ENCODE results near the gene GPX3.

Gene GPX3

DNA sequence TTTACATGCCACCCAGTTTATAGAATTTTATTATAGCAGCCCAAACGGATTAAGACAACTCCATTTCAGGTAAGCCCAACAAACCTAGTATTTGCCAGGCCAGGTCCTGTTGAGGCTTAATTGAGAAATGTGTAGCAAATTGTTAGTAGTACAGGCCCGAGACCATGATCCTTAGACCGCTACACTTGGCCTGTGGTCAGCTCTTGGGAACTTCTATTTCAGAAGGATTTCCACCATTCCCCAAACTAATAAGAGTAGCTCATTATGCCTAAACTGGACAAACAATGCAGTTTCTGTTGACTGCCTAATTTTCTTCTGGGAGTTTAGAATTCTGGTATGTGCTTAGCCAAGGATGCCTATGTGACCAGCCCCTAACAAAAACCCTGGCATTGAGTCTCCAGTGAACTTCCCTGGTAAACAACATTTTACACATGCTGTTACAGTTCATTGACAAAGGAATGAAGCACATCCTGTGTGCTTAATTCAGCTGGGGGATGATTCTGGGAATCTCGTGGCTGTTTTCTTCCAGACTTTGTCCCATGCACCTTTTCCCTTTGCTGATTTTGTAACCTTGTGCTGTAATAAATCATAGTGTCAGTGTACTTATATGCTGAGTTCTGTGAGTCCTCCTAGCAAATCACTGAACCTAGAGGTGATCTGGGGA, 5.6 kb upstream of the GPX3 start:
- no peak for DNase-seq

DNA sequence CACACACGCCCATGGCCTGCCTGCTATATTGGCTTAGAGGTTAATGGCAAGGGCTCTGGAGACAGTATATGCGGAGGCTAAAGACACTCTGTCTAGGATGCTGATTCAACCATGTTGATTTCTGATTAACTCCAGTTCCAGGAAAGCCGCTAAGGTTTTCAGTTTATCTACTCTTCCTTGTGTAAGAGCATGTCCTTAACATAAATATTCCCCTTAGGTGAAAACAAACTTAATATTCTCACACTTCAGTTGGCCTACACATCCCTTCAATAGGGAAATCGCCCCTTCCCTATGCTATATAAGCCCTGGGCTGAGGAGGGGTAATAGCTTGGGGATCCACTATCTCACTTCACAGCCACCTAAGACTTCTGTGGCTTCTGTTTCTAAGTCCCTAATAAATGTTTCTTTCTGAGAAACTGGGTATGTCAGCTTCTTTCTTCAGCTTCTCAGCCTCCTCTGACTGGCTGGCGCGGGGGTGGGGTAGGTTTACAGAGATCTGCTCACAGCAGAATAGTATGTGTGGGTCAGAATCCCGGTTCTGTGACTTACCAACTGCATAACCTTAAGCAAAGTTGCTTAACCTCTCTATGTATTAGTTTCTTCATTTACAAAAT, 4.3 kb upstream of the GPX3 start:
- DNase-seq: peak; percentile 23

- DNase-seq: peak; percentile 64
These were observed 3.7 kb upstream of the GPX3 start for GRCh38 chr5:151016700-151017099.

DNA sequence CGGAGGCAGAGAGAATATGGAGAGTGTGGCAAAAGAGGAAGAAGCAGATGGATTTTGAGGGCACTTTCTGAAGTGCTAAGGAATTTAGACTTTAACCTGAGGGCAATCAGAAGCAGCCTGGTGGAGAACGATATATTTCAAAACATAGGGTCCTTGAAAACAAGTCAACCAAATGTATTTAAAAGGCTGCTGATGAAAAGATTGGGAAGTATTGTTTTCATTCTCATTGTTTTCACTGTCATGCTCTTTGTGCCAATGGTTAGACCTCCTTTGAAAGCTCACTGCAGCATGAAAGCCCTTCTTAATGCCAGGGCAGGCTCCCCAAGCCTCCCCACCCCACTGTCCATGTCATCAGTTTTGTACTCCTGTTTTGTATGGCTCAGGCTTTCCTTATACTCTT, 2.5 kb upstream of the GPX3 start:
- DNase-seq: no peak

GRCh38 chr5:151018846-151019245, 1.5 kb upstream of the GPX3 start:
- no peak for DNase-seq

DNA sequence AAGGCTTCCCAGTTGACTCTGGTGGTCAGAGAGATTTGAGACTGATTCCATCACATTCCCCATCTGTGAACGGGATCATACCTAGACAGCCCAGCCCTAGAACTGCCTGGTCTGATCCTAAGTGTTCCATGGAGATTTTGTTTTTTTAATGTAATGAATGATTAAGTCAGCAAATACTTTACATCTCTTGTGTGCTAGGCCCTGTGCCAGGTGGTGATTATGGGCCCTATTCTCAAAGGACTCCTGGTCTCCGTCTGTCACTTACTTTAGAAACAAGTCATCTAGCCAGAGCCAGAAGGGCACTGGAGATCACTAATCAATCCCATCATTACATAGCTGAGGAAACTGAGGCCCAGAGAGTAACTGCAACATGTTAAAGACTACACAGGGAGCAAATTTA, 1.1 kb upstream of the GPX3 start:
- DNase-seq: no peak

GRCh38 chr5:151021746-151022145, 1.4 kb downstream of the GPX3 start:
- no peak for DNase-seq

DNA sequence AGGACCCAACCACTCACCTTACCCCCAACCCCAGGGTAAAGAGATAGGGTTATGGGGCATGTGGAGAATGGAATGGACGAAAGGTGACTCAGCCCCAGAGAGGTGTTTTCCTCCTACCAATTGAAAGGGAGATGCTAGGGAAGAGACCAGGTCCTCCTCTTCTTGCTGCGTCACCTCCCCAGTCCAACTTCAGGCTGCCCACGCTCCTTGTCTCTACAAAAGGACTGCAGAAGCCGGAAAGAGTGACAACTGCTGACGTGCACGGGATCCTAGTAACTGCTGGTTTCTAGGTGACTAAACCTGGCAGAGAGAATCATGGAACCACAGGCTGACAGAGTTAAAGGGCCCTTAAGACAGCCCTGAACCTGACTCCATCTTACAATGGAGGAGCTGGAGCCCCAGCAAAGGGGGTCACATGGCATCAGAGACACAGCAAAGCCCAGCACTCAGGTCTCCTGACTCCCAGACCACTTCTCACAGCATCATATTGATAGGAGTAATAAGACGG, 2.2 kb downstream of the GPX3 start:
- no peak for DNase-seq

GRCh38 chr5:151023047-151023615, 2.7 kb downstream of the GPX3 start:
- peak; percentile 75 for DNase-seq

DNA sequence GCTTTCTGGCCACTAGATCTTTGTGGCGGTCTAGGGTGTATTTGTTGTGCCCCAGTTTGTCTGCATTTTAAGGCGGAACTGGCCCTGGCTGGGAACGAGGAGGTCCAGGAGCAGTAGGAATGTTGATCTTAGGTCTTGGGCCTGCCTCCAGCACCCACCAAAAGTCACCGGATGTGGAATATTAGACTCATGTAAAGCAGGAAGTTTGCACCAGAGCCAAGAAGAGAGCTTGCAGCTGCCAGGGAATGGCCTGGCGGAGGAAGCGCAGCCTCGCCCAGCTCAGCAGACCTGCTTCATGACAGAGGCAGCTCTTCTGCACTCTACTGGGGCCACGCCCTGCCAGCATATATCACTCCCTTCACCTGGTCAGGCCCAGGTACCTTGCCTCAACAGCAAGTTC, 3.3 kb downstream of the GPX3 start:
- peak; percentile 10 for DNase-seq

GRCh38 chr5:151024440-151025249, 4.3 kb downstream of the GPX3 start:
- no peak for DNase-seq

- DNase-seq: no peak
These were observed 4.8 kb downstream of the GPX3 start for GRCh38 chr5:151025250-151025606.

GRCh38 chr5:151026088-151026487, 5.7 kb downstream of the GPX3 start:
- DNase-seq: no peak

GRCh38 chr5:151026679-151027078, 6.3 kb downstream of the GPX3 start:
- no peak for DNase-seq

GRCh38 chr5:151027961-151028479, 7.6 kb downstream of the GPX3 start:
- DNase-seq: no peak

- no peak for DNase-seq
These were observed 8.3 kb downstream of the GPX3 start for GRCh38 chr5:151028717-151029116.

DNA sequence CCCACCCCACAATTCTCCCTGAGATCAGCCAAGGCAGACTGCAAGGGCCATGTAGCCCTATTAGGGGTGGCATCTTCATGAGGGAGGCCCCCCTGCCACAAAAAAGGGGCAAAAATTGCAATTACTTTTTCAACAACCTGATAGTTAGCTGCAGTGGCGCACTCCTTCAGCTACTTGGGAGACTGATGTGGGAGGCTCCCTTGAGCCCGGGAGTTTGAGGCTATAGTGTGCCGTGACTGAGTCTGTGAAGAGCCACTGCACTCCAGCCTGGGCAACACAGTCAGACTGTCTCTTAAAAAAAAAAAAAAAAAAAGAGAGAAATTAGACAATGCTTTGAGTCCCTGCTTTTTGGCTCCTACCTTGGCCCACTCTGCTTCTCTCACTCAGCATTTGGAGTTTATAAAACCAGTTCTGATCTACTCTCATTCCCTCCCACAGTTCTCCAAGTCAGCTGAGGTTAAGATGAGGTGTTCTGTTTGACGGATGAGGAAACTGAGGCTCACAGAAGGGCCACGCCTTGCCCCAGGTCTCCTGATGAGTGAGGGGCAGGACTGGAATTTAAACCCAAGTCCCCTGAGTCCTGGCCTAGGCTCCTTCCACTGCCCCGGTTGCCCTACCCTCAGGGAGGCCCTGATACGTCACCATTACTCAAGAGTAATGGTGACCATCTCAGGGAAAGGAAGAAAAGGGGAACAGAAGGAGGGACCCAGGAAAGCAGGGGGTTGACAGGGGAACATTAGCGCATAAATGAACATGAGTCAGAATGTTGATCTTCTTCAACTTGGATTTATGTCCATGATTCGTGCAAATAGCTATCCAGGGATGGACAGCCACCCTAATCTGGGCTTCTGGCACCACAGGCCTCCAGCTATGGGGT, 9.0 kb downstream of the GPX3 start:
- no peak for DNase-seq

GRCh38 chr5:151030056-151030336, 9.6 kb downstream of the GPX3 start:
- no peak for DNase-seq

- no peak for DNase-seq
These were observed 10.0 kb downstream of the GPX3 start for GRCh38 chr5:151030379-151030778.

DNA sequence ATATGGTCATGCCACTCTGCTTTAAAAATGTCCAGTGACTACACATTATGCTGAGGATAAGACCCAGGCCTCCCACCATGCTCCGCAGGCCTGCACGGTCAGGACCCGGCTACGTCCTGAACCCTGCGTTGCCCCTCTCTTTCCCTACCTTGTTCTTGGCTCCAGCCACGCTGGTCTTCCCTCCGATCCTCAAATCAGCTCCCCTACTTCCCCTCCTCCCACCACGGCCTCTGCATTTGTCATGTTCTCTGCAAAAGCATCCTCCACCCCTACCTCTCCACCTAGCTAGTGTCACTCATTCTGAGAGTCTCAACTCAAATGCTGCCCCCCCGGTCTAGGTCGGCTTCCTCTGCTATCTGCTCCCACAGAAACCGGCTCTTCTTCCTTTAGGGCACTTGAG, 11.2 kb downstream of the GPX3 start:
- no peak for DNase-seq

DNA sequence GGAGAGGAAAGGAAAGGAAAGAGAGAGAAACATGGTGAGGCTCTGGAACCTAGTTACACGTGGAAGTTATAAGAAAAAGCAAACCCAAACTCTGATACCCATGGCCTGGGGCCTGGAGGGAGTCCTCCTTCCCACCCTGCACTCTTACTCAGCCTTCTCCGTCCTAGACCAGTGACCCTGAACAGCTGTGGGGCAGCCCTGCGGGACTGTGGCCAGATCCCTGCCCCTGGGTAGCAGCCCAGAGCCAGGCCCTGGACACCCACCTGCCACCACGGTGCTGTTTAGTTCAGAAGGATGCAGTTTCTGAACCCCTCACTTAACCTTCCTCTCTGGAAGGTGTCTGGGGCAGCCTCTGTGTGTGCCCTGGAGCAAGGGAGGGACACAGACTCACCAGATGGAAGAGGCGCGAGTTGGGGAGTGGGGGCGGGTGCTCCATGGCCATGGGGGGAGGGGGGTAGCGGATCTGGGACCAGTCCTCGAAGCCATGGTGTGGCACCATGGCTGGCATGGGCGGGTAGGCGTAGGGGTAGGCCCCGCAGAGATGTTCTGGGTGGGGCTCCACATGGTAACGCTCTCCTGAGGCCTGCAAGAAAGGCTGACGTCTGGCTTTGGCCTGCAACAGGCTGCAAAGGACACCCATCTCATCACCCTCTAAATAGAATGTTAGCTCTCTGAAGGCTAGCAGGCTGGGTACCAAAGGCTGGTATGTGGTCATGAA, 13.0 kb downstream of the GPX3 start:
- DNase-seq: no peak

Measured in hematopoietic multipotent progenitor cell treated with erythropoietin and hydrocortisone succinate and interleukin-3 and kit ligand, for 4 days (in vitro differentiated cells).